Esophagus muscularis mucosa (tissue), 4 donors: Measurements from ENCODE around the gene SUN1.
"Not testable (repeated sequence)": the region's sequence is repeated elsewhere in the genome, so short reads cannot be mapped to it uniquely, and the experiment has no call there.

Source experiments
- EP300 ChIP-seq: sonication (generic); formaldehyde crosslinking; IDR thresholded peaks from one replicate; pipeline ENCODE4 v1.6.1; 2017; ENCODE audit warnings: antibody characterized with exemption
- POLR2A ChIP-seq: fragments of 450-650 bp; IDR thresholded peaks from one replicate; pipeline ENCODE4 v1.6.1; 2017; ENCODE audit warnings: antibody characterized with exemption, moderate library complexity, mild to moderate bottlenecking, low read depth
- POLR2AphosphoS5 ChIP-seq, 2 donors: sonication (generic); formaldehyde crosslinking; IDR thresholded peaks; one replicate each; pipeline ENCODE4 v1.6.1; 2017; ENCODE audit warnings: antibody characterized with exemption in 2 of 2
- TF ChIP-seq, protein P1 (sequence below), 3 experiments: fragments of 200-600 bp in 2 of 3; fragments of 450-650 bp in 1 of 3; sonication (generic) in 2 of 3; IDR thresholded peaks; one replicate each; pipeline ENCODE4 v1.5.1; 2017 to 2019; ENCODE audit warnings: antibody characterized with exemption in 3 of 3, mild to moderate bottlenecking in 2 of 3, moderate library complexity in 1 of 3

DNA sequence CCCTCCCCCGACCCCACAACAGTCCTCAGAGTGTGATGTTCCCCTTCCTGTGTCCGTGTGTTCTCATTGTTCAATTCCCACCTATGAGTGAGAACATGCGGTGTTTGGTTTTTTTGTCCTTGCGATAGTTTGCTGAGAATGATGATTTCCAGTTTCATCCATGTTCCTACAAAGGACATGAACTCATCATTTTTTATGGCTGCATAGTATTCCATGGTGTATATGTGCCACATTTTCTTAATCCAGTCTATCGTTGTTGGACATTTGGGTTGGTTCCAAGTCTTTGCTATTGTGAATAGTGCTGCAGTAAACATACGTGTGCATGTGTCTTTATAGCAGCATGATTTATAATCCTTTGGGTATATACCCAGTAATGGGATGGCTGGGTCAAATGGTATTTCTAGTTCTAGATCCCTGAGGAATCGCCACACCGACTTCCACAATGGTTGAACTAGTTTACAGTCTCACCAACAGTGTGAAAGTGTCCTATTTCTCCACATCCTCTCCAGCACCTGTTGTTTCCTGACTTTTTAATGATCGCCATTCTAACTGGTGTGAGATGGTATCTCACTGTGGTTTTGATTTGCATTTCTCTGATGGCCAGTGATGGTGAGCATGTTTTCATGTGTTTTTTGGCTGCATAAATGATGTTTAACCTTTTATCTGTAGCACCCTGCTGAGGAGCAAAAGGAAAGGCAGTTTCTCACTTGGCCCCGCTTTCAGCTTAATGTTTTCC, 35.7 kb upstream of the SUN1 start:
- TF ChIP-seq EP300; POLR2AphosphoS5 (IDR thresholded peaks at IDR 0.05); POLR2A: not testable (repeated sequence)
- TF ChIP-seq, protein P1, sequence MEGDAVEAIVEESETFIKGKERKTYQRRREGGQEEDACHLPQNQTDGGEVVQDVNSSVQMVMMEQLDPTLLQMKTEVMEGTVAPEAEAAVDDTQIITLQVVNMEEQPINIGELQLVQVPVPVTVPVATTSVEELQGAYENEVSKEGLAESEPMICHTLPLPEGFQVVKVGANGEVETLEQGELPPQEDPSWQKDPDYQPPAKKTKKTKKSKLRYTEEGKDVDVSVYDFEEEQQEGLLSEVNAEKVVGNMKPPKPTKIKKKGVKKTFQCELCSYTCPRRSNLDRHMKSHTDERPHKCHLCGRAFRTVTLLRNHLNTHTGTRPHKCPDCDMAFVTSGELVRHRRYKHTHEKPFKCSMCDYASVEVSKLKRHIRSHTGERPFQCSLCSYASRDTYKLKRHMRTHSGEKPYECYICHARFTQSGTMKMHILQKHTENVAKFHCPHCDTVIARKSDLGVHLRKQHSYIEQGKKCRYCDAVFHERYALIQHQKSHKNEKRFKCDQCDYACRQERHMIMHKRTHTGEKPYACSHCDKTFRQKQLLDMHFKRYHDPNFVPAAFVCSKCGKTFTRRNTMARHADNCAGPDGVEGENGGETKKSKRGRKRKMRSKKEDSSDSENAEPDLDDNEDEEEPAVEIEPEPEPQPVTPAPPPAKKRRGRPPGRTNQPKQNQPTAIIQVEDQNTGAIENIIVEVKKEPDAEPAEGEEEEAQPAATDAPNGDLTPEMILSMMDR (IDR thresholded peaks at IDR 0.05): not testable (repeated sequence)
